HUES48 (cell line): ENCODE results near the gene FLNB.

Experiments
- H3K27ac ChIP-seq: one replicate; pipeline ENCODE4 v1.7.0; 2013; ENCODE audit warnings: low read depth, low read length, inconsistent platforms
- H3K27me3 ChIP-seq: 2 replicates; pipeline ENCODE4 v1.6.1; 2013; ENCODE audit warnings: mild to moderate bottlenecking, low read length; ENCODE audit not compliant: control insufficient read depth, insufficient read depth
- H3K36me3 ChIP-seq: 2 replicates; pipeline ENCODE4 v1.6.1; 2013; ENCODE audit warnings: low read length; ENCODE audit not compliant: control insufficient read depth, insufficient read depth
- H3K4me1 ChIP-seq: 2 replicates; pipeline ENCODE4 v1.6.1; 2013; ENCODE audit warnings: mild to moderate bottlenecking, low read length; ENCODE audit not compliant: control insufficient read depth, insufficient read depth
- H3K4me3 ChIP-seq: 2 replicates; pipeline ENCODE4 v1.5.1; 2013; ENCODE audit warnings: mild to moderate bottlenecking, low read depth, low read length
- H3K9ac ChIP-seq: 2 replicates; pipeline ENCODE4 v1.6.1; 2013; ENCODE audit warnings: mild to moderate bottlenecking, low read depth, low read length, moderate library complexity
- H3K9me3 ChIP-seq: 2 replicates; pipeline ENCODE4 v1.6.1; 2013; ENCODE audit warnings: low read length; ENCODE audit not compliant: control insufficient read depth, insufficient read depth

FLNB gene

GRCh38 chr3:58119186-58119585 is 111.0 kb downstream of the FLNB start:
- Histone ChIP-seq H3K9me3 (no peaks in the 10 kb centered on the region), H3K27ac (no peak overlapping the region), H3K4me1 (no peaks in the 10 kb centered on the region), H3K36me3 (peaks cover 92% of the 10 kb centered on the region), H3K4me3 (no peak overlapping the region), H3K27me3 (no peaks in the 10 kb centered on the region), H3K9ac (no peak overlapping the region)

- no peak overlapping the region for H3K9ac ChIP-seq
- H3K9me3 ChIP-seq: no peaks in the 10 kb centered on the region
- no peaks in the 10 kb centered on the region for H3K4me1 ChIP-seq
- no peaks in the 10 kb centered on the region for H3K27me3 ChIP-seq
- H3K4me3 ChIP-seq: no peak overlapping the region
- H3K36me3 ChIP-seq: peaks cover 92% of the 10 kb centered on the region
- no peak overlapping the region for H3K27ac ChIP-seq
Measured at GRCh38 chr3:58120075-58120812, 112.0 kb downstream of the FLNB start.

- no peaks in the 10 kb centered on the region for H3K4me1 ChIP-seq
- H3K9me3 ChIP-seq: no peaks in the 10 kb centered on the region
- H3K36me3 ChIP-seq: peaks cover 92% of the 10 kb centered on the region
- no peak overlapping the region for H3K4me3 ChIP-seq
- H3K9ac ChIP-seq: no peak overlapping the region
- H3K27ac ChIP-seq: no peak overlapping the region
- no peaks in the 10 kb centered on the region for H3K27me3 ChIP-seq
Measured at GRCh38 chr3:58121183-58121582, 113.0 kb downstream of the FLNB start.

- H3K27me3 ChIP-seq: no peaks in the 10 kb centered on the region
- H3K4me1 ChIP-seq: no peaks in the 10 kb centered on the region
- no peak overlapping the region for H3K4me3 ChIP-seq
- no peaks in the 10 kb centered on the region for H3K9me3 ChIP-seq
- no peak overlapping the region for H3K9ac ChIP-seq
- H3K27ac ChIP-seq: no peak overlapping the region
- H3K36me3 ChIP-seq: peaks cover 94% of the 10 kb centered on the region
Measured at GRCh38 chr3:58122936-58123700, 114.9 kb downstream of the FLNB start.

GRCh38 chr3:58124387-58124786 is 116.2 kb downstream of the FLNB start:
- no peaks in the 10 kb centered on the region for H3K9me3 ChIP-seq
- no peak overlapping the region for H3K27ac ChIP-seq
- no peak overlapping the region for H3K9ac ChIP-seq
- H3K27me3 ChIP-seq: no peaks in the 10 kb centered on the region
- H3K4me1 ChIP-seq: no peaks in the 10 kb centered on the region
- H3K36me3 ChIP-seq: peaks cover 93% of the 10 kb centered on the region
- H3K4me3 ChIP-seq: no peak overlapping the region

- Histone ChIP-seq H3K9ac (no peak overlapping the region), H3K4me1 (no peaks in the 10 kb centered on the region), H3K9me3 (no peaks in the 10 kb centered on the region), H3K4me3 (no peak overlapping the region), H3K36me3 (peaks cover 99% of the 10 kb centered on the region), H3K27ac (no peak overlapping the region), H3K27me3 (no peaks in the 10 kb centered on the region)
Measured at GRCh38 chr3:58129041-58129770, 121.0 kb downstream of the FLNB start.

- H3K4me3 ChIP-seq: no peak overlapping the region
- no peaks in the 10 kb centered on the region for H3K9me3 ChIP-seq
- H3K36me3 ChIP-seq: peaks cover 99% of the 10 kb centered on the region
- no peaks in the 10 kb centered on the region for H3K27me3 ChIP-seq
- no peaks in the 10 kb centered on the region for H3K4me1 ChIP-seq
- no peak overlapping the region for H3K27ac ChIP-seq
- H3K9ac ChIP-seq: no peak overlapping the region
Measured at GRCh38 chr3:58130591-58130990, 122.4 kb downstream of the FLNB start.

GRCh38 chr3:58131101-58131825 is 123.0 kb downstream of the FLNB start:
- H3K4me1 ChIP-seq: no peaks in the 10 kb centered on the region
- H3K9ac ChIP-seq: no peak overlapping the region
- H3K4me3 ChIP-seq: no peak overlapping the region
- peaks cover 99% of the 10 kb centered on the region for H3K36me3 ChIP-seq
- no peaks in the 10 kb centered on the region for H3K27me3 ChIP-seq
- H3K9me3 ChIP-seq: no peaks in the 10 kb centered on the region
- no peak overlapping the region for H3K27ac ChIP-seq

GRCh38 chr3:58132850-58133249 is 124.6 kb downstream of the FLNB start:
- Histone ChIP-seq H3K4me1 (no peaks in the 10 kb centered on the region), H3K36me3 (peaks cover 99% of the 10 kb centered on the region), H3K9ac (no peak overlapping the region), H3K27me3 (no peaks in the 10 kb centered on the region), H3K9me3 (no peaks in the 10 kb centered on the region), H3K4me3 (no peak overlapping the region), H3K27ac (no peak overlapping the region)

- Histone ChIP-seq H3K36me3 (peaks cover 100% of the 10 kb centered on the region), H3K9ac (no peak overlapping the region)
Measured at GRCh38 chr3:58134468-58134867, 126.2 kb downstream of the FLNB start.

More at GRCh38 chr3:58134468-58134867, 126.2 kb downstream of the FLNB start:
- no peaks in the 10 kb centered on the region for H3K27me3 ChIP-seq
- no peaks in the 10 kb centered on the region for H3K9me3 ChIP-seq
- H3K4me3 ChIP-seq: no peak overlapping the region
- H3K27ac ChIP-seq: no peak overlapping the region
- no peaks in the 10 kb centered on the region for H3K4me1 ChIP-seq
